GM19452 (cell line): Measurements from ENCODE around the gene MYO1E.
"Not testable (repeated sequence)": the region's sequence is repeated elsewhere in the genome, so short reads cannot be mapped to it uniquely, and the experiment has no call there.

ENCODE experiments used
- ATAC-seq: cut with Tn5 transposase; IDR thresholded peaks from one replicate; pipeline ENCODE4 v1.9.1; 2021; ENCODE audit not compliant: unreplicated experiment

Gene MYO1E

DNA sequence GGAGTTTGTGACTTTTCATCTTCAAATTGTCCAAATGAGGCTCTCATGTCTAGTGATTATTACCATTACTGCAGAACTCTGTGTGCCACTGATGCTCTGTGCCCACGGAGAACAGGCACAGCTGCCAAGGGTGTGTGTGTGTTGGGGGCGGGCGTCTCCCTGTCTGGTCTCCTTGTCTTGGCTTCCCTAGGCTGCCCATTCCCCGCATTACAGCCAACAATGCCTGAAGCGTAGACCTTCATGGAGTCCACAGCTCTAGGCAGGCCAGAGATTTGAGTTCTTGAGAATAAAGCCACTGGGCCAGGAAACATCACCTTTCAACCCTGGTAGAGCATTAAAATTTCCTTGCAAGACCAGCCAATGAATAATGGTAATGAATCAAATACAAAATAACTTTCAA is 225.0 kb downstream of the MYO1E start:
- no peak for ATAC-seq

DNA sequence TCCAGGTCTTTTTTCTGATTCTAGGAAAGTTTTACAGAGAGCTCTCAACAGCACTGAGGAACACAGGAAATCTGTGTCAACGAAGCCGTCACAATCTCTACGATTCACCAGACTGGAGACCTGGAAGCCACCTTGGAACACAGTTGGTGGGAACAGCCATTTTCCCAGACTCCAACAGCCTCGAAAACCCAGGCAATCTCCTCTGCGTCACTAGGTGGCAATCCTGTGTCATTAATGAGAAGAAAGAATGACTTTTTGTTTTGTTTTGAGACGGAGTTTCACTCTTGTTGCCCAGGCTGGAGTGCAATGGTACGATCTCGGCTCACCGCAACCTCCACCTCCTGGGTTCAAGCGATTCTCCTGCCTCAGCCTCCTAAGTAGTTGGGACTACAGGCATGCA is 228.1 kb downstream of the MYO1E start:
- not testable (repeated sequence) for ATAC-seq

DNA sequence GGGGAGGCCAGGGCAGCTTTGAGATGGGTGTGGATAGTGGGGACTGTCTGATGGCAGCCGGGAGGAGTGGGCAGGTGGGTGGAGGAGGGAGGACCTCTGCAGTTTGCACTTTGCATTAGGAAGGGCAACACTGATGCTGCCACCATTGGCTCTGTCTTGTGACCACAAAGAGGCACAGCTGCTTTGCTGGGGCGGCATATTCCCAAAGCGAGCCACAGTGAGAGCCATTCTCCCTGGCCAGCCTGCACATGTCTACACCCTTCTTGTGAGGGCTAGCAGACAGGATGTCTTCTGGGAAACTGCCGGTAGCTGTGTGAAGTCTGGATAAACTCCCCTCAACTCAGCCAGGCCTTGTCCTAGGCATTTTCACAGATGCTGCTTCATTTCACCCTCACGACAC is 229.4 kb downstream of the MYO1E start:
- ATAC-seq = no peak

DNA sequence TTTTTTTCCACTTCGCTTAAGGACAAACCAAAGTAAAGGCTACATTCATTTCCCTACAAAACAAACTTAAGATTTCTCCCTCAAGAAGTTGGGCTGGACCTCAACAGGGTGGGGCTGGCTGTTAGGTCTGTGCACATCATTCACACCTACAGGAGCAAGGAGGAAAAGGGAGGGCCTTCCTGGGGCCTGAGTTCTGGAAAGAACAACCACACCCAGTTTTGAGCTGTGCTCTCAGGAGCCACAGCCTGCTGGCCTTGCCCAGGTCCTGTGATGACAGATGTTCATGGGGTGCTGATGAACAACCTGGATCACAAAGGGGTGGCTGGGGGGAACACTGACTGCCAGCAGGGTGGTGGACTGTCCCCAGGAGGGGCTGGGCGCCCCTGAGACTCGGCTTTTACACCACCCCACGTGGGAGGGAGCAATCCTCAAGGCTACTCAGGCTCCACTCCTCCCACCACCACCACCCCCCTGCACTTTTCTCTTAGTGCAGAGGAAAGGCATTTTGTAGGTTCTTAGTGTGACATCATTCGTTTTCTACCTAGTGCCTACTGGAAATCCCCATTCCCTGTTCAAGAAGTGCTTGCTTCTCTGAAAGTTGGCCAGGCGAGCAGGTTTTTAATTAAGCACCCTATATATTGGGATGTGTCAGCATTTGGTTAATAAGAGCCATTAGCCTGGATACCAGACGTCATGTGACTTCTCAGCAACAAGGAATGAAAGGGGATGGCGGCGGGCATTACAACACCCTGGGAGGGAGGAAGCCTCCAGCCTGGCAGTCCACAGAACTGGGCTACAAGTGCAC is 232.0 kb downstream of the MYO1E start:
- no peak for ATAC-seq

DNA sequence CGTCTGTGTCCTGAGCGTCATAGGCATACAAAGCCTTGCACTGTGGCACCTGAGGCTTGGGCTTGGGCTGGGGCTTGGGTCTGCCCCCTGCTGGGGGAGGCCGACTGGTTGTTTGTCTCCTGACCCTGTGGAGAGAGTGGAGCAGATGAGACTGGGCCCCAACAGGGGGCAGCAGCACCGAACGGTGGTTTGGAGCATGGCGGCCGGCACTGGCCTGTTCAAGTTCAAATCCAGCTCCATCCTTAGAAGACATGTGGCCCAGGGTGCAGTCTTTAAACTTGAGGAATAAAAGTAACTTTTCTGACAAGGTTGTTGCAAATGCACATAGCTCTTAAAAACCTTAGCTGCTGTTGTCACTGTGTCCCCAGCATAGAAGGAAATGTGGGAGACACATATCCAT is 234.4 kb downstream of the MYO1E start:
- ATAC-seq = no peak

DNA sequence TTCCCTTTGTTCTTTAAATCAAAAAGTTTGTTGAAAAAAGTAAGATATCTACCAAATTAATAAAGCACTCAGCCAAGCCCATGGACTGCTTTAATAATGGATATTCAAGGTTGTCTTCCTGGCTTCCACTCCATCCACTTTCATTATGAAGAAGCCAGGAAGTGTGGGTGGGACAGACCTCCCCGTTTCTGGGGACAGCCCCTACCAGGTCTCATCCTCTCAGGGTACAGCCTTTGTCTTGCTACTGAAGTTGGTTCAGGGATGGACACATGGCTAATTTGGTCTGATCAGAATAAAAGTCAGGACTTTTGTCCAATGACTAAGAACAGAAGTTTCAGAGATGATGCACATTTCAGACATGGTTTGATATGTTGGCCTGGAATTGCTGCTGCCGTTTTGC is 235.1 kb downstream of the MYO1E start:
- ATAC-seq = no peak

DNA sequence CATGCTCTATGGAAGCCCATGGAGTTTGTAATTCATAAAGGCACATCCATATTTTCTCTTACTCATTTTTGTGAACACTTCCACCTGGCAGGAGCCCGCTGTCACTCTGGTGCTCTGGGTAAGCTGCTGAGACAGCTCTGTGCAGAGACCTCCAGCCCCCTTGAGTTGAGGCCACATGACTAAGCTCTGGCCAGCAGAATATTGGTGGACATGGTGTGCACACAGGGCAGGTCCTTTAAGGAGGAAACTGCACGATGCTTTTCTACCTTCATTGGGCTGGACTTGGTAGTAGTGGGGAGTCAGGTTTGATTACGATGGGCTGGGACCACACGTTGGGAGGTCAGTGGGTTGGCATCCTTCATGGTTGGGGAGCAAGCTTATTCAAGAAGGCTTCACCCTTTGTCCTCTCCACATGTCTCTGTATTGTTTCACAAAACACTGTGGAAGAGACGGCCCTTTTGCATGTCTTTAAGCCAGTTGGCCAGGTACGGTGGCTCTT is 238.7 kb downstream of the MYO1E start:
- ATAC-seq = no peak

DNA sequence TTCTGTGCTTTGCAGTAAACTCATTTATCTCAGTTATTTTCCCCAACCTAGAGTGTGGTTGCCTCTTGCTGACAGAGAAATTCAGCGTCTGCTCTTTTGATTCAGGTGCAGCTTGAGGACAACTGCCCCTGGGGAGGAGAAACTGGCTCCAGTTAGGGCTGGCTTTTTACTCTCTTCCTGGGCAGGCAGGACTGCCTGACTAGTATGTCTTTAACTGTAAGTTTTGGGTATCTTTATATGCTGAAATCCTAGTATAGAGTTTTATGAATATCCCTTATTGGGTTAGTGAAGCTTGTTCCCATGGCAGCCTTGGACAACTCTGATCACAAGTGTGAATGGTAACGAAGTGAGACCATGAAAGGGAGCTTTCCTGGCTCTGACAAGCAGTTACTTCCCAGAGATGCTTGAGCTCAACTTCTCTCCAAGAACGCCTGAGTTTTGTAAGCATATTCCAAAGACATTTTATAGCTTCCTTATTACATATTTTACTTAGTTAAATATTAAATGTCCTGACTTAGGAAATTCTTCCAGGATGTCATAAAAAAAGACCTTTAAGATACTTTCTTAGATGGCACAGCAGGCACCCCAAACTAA is 240.6 kb downstream of the MYO1E start:
- ATAC-seq = no peak

DNA sequence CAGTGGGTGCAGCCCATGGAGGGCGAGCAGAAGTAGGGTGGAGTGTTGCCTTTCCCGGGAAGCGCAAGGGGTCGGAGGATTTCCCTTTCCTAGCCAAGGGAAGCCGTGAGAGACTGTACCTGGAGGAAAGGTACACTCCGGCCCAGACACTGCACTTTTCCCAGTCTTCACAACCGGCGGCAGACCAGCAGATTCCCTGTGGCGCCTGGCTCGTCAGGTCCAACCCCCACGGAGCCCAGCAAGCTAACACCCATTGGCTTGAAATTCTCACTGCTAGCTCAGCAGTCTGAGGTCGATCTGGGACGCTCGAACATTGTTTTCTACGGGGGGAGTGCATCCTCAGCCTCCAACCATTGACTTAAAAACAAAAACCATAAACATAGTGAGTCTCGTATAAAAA is 241.2 kb downstream of the MYO1E start:
- no peak for ATAC-seq

DNA sequence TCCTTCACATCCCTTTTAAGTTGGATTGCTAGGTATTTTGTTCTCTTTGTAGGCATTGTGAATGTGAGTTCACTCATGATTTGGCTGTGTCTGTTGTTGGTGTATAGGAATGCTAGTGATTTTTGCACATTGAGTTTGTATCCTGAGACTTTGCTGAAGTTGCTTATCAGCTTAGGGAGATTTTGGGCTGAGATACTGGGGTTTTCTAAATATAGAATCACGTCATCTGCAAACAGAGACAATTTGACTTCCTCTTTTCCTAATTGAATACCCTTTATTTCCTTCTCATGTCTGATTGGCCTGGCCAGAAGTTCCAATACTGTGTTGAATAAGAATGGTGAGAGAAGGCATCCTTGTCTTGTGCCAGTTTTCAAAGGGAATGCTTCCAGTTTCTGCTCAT is 245.4 kb downstream of the MYO1E start:
- ATAC-seq = not testable (repeated sequence)

DNA sequence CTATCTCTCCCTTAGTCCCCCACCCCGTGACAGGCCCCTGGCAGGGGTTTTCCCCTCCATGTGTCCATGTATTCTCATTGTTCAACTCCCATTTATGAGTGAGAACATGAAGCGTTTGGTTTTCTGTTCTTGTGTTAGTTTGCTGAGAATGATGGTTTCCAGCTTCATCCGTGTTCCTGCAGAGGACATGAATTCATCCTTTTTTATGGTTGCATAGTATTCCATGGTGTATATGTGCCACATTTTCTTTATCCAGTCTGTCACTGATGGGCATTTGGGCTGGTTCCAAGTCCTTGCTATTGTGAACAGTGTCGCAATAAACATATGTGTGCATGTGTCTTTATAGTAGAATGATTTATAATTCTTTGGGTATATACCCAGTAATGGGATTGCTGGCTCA is 247.0 kb downstream of the MYO1E start:
- not testable (repeated sequence) for ATAC-seq

DNA sequence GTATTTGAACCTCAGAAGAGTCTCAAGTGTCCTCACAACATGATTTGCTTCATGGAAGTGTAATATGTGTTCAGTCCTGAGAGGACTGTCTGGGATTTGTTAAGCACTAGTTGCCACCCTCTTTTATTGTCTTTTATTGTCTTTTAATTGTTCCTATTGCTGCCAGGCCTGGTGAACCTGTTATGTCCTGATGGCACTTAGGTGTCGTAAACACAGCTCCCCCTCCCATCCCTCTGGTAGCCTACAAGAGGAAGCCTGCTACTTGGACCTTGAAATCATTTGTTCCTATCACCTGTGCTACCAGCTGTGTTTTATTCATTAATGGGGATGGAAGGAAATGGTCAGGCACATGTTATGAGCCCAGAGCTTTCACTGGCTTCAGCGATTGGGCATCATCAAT is 248.4 kb downstream of the MYO1E start:
- ATAC-seq = no peak

DNA sequence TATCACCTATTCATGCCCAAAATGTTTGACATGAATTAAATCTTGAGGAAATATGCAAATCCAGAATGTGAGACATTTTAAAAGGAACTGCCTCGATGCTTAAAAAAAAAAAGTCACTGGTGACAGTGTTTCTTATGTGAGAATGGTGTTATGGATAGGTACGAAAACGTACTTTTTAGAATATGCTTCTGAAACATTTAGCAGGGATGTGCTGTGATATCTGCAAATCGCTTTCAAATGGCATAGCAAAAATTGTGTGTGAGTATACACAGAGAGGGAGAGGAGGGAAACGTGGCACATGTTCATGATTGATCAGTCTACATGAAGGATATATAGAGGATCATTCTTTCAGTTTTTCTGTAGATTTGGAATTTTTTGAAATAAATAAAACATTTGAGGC is 251.7 kb downstream of the MYO1E start:
- no peak for ATAC-seq

DNA sequence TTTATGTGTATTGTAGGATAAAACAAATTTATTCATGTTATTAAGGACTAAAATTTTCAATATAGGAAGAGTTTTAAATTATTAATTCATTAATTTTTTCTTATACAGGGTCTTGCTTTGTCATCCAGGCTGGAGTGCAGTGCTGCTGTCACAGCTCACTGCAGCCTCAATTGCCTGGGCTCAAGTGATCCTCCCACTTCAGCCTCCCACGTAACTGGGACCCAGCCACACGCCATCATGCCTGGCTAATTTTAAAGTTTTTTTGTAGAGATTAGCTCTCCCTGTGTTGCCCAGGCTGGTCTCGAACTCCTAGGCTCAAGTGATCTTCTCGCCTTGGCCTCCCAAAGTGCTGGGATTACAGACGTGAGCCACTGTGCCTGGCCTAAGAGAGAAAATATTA is 253.0 kb downstream of the MYO1E start:
- no peak for ATAC-seq

DNA sequence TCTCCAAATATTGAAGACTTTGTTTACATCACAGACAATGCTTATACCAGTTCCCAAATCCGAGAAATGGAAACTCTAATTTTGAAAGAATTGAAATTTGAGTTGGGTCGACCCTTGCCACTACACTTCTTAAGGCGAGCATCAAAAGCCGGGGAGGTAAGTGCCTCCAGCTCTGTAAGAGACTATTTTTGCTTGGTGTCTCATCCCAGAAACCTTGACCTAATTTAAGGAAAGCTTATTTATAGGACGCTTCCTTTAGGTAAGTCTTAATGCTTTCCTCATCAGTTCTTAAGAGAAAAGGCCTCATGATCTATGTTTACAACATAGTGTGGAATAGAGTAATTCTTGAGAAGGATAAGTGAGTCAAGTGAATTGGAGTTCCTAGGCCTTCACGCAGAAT is 255.9 kb downstream of the MYO1E start:
- ATAC-seq = no peak

DNA sequence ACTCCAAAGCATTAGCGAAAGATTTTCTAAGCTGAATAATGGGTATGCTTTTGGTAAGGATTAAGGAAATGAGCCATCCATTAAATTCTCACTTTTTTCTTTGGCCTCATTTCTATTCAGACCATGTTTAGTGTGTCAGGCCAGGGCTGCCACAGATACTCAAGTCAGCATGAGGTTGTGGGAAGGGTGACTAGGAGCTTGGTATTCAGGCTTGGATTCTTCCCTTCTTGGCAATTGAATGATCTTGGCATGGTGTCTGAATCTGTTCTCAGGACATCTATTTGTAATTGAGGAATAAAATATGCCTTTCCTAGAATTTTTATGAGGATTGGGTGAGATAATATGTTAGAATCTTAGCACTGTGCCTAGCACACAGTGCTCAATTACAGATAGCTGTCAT is 256.5 kb downstream of the MYO1E start:
- ATAC-seq = no peak

DNA sequence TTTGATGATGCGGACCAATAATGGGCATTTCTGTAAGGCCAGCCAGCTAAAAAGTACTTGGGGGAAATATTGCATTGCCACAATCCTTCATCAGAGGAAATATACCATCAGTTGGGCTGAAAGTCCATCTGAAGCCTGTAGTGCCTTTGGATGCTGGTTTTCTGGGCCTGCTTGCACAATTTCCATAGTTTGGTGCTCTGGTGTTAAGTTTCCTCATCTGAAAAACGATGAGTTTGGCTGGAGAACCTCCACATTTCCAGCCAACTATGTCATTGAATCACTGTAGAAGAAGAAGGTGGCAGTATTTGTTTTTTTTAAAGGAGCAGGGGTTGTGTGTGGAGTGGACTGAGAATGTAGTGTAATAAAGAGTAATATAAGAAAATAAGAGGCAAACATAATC is 257.6 kb downstream of the MYO1E start:
- no peak for ATAC-seq

DNA sequence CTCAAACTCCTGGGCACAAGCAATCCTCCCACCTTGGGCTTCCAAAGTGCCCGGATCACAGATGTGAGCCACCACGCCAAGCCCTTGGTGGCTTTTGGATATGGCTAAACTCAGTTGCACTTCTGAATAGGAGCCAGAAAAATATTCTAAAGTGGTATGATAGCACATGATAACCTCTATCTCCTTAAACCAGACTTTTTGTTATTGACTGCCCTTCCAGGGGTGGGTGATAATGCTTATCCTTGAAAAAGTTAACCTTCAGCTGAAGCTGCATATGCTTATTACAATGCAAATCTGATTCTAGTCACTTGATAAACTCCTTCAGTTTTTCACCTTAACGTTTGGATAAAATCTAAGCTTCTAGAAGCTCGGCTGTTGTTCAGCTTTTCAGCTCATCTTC is 261.4 kb downstream of the MYO1E start:
- ATAC-seq = no peak

DNA sequence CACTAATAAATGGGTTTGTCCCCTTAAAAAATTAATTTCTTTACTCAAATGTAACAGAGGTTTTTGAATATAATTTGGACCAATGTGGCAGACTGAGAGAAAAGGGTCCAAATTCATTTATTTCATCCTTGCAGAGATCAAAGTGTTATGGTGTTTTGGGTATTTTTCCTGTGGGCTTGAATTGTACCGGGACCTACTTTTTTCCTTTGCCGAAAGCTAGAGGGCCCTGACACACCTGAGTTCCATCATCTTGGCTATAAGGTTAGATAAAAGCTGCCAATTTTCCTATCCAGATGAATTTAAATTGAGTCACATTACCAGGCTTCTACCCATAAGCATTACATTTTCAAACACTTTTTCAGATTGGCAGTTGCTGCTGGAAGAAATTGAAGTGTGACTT is 266.8 kb downstream of the MYO1E start:
- no peak for ATAC-seq

DNA sequence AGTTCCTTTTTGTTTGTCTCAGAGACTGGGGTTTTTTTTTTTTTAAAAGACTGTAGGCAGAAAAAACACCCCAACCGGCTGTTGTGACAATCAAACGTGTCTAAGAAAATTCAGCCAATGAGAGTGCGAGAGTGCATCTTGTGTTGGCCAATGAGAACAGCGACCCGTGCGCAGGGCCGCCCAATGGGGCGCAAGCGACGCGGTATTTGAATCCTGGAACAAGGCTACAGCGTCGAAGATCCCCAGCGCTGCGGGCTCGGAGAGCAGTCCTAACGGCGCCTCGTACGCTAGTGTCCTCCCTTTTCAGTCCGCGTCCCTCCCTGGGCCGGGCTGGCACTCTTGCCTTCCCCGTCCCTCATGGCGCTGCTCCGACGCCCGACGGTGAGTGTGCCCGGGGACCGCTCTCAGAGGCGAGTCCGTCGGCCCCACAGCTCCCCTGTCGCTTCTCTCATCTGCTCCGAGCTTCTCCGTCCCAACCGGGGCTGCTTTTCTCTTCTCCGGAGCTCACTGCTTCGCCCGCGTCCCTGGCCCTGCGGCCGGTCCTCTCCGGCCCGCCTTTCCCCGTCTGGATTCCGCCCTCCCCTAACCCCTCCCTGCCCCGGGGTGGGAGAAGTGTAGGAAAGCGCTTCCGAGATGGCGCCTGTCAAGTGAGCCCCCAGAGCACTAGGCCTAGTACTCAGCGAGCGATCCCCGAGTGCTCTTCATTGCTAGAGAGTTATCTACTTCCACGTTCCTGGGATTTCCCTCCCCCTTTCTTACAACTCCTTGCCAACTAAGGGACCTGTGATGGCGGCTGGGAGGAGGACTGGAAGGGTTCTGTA is 267.5 kb downstream of the MYO1E start, which contains the start of gene CCNB2:
TSS of gene CCNB2 (plus strand) at position 235 of the 821 bp plus-strand sequence. CDS start at position 358, 123 bp downstream.
- peak; percentile 98 for ATAC-seq

DNA sequence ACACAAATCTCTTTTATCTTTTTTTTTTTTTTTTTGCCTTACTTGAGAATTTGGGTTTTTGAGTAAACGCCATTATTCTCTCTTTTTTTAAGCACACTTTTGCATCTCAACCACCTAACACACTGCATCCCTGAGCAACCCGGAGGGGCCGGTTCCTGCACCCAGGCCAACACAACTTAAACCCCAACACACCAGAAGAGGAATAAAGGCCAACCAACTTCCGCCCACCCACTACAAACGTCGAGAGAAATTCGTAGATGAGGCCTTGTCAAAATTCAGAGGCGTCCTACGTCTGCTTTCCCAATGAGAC is 268.1 kb downstream of the MYO1E start:
- ATAC-seq = peak; percentile 35

DNA sequence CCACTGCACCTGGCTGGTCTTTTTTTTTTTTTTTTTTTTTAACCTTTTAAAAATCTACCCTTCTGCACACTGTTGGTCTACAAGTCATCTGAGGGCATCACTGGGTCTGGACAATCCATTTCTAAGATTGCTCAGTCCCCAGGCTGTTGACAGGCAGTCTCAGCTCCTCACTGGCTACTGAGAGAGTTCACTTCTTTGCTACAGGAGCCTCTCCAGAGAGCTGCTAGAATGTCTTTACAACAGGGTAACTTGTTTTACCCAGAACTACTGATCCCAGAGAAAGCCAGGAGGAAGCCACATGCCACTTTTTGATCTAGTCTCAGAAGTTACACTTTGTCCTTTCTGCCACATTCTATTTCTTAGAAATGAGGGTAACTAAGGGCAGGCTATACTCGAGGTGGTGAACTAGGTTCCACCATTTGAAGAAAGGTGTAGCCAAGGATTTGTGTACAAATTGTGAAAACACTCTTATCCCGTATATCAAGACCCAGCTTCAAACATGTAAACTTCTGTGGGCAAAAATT is 273.4 kb downstream of the MYO1E start:
- ATAC-seq = no peak
